Left lung (tissue), 10 donors: ENCODE measurements around the gene PPP6R1. TPM values are rescaled to one million over a fixed set of nuclear protein-coding genes. Genes with fewer than 3 reads are reported as not detected.

Experiments
- ATAC-seq: fragments of 200-7000 bp; cut with Tn5 transposase; one replicate; pipeline ENCODE4 v1.9.1; 2020; ENCODE audit warnings: moderate library complexity
- DNase-seq, 4 donors: peaks; one replicate each; pipeline ENCODE4 v3.0.0-alpha.2; 2013 to 2020
- H3K27ac ChIP-seq, 2 donors: fragments of 200-600 bp; sonication (generic) in 1 of 2; one replicate each; pipeline versions ENCODE4 v1.5.0 to v1.8.0; 2020 to 2021
- H3K27me3 ChIP-seq, 2 donors: fragments of 200-600 bp; sonication (generic) in 1 of 2; one replicate each; pipeline versions ENCODE4 v1.5.0 to v1.8.0; 2020 to 2021
- H3K36me3 ChIP-seq, 2 donors: fragments of 200-600 bp; sonication (generic) in 1 of 2; one replicate each; pipeline versions ENCODE4 v1.5.0 to v1.8.0; 2020 to 2021
- H3K4me1 ChIP-seq, 2 donors: fragments of 200-600 bp; one replicate each; pipeline ENCODE4 v1.8.0; 2021
- H3K4me3 ChIP-seq, 2 donors: fragments of 200-600 bp; sonication (generic) in 1 of 2; one replicate each; pipeline versions ENCODE4 v1.5.0 to v1.8.0; 2020 to 2021; ENCODE audit warnings: mild to moderate bottlenecking in 1 of 2
- H3K9me3 ChIP-seq, 2 donors: fragments of 200-600 bp; sonication (generic) in 1 of 2; one replicate each; pipeline versions ENCODE4 v1.5.0 to v1.8.0; 2020 to 2021
- CTCF ChIP-seq, 2 donors: fragments of 200-600 bp; sonication (generic) in 1 of 2; IDR thresholded peaks; one replicate each; pipeline versions ENCODE4 v1.5.0 to v1.8.0; 2021; ENCODE audit warnings: antibody characterized with exemption in 2 of 2
- intact Hi-C, 2 donors: fragments of 100-400 bp; cut with DNase I; formaldehyde crosslinking; loops; one replicate each; pipeline versions ENCODE4 v1.11.2 to v1.14.2; 2022
- polyA plus RNA-seq, 6 donors: library from polyadenylated mRNA; unstranded; fragments of 120-200 nt; gene quantifications; one replicate each; pipeline ENCODE4 v1.2.1, GENCODE V29; 2013; ENCODE audit not compliant: insufficient read length in 6 of 6
- total RNA-seq, 2 donors: library from RNA; stranded (reverse); fragmentation: NEBNext Ultra II Directional; extraction: Animal tissue kit (Norgen Biotek cat#: 25700); gene quantifications; one replicate each; pipeline ENCODE4 v1.2.1, GENCODE V29; 2021
- donor health status: DM: no; HTN: yes; CAD: no.
- donor health status: DM: no; HTN: no; CAD: no.

The PPP6R1 gene
- total and polyA plus RNA-seq, 8 donors = 33.4 to 81.8 (median 41.8) TPM

GRCh38 chr19:55255618-55256423, 3.0 kb downstream of the PPP6R1 start:
- no peaks in the 10 kb centered on the region for H3K27me3 ChIP-seq
- H3K27ac ChIP-seq = peak overlapping the region; percentile 73 to 96
- H3K36me3 ChIP-seq = peaks cover 0 to 5% of the 10 kb centered on the region in 2 donors
- intact Hi-C loops = no loop called here
- TF ChIP-seq CTCF (IDR thresholded peaks at IDR 0.05) = no peak
- DNase-seq (peak in 1 of 4 donors; percentile 77), ATAC-seq (no peak)
- no peaks in the 10 kb centered on the region for H3K9me3 ChIP-seq
- peak overlapping the region in 1 of 2 donors; percentile 44 for H3K4me3 ChIP-seq
- peaks cover 26 to 78% of the 10 kb centered on the region in 2 donors for H3K4me1 ChIP-seq

- Histone ChIP-seq H3K4me1 (peaks cover 22 to 83% of the 10 kb centered on the region in 2 donors), H3K27me3 (no peaks in the 10 kb centered on the region), H3K36me3 (peaks cover 0 to 11% of the 10 kb centered on the region in 2 donors), H3K4me3 (peak overlapping the region in 1 of 2 donors; percentile 44), H3K27ac (peak overlapping the region; percentile 73 to 96), H3K9me3 (no peaks in the 10 kb centered on the region)
- TF ChIP-seq CTCF (IDR thresholded peaks at IDR 0.05) = no peak
- intact Hi-C loops = no loop called here
- ATAC-seq = no peak
- no peak for DNase-seq
Measured at GRCh38 chr19:55254625-55254977, 4.2 kb downstream of the PPP6R1 start.

- H3K27ac ChIP-seq = peak overlapping the region; percentile 73 to 96
- no peaks in the 10 kb centered on the region for H3K9me3 ChIP-seq
- peak overlapping the region in 1 of 2 donors; percentile 44 for H3K4me3 ChIP-seq
- intact Hi-C loops = no loop called here
- peaks cover 0 to 11% of the 10 kb centered on the region in 2 donors for H3K36me3 ChIP-seq
- H3K27me3 ChIP-seq = no peaks in the 10 kb centered on the region
- H3K4me1 ChIP-seq = peaks cover 21 to 87% of the 10 kb centered on the region in 2 donors
- no peak for TF ChIP-seq CTCF (IDR thresholded peaks at IDR 0.05)
- DNase-seq = peak in 1 of 4 donors; percentile 77
- ATAC-seq = no peak
Measured at GRCh38 chr19:55253842-55254624, 4.8 kb downstream of the PPP6R1 start.

- H3K4me1 ChIP-seq = peaks cover 21 to 98% of the 10 kb centered on the region in 2 donors
- H3K27me3 ChIP-seq = no peaks in the 10 kb centered on the region
- peaks cover 0 to 11% of the 10 kb centered on the region in 2 donors for H3K36me3 ChIP-seq
- ATAC-seq = no peak
- no peaks in the 10 kb centered on the region for H3K9me3 ChIP-seq
- DNase-seq = peak in 1 of 4 donors; percentile 40
- H3K27ac ChIP-seq = peak overlapping the region in 1 of 2 donors; percentile 96
- intact Hi-C loops = no loop called here
- peak overlapping the region in 1 of 2 donors; percentile 44 for H3K4me3 ChIP-seq
- TF ChIP-seq CTCF (IDR thresholded peaks at IDR 0.05) = no peak
Measured at GRCh38 chr19:55252760-55253663, 5.8 kb downstream of the PPP6R1 start.
